NCI-H748 treated with DMSO at 0.1 percent for 48 hours (cell line): ENCODE measurements around the gene NKD2.

Experiments
- DNase-seq: peaks from one replicate; lab custom pipeline; 2025; lab: John Stamatoyannopoulos, UW

NKD2 gene

DNA sequence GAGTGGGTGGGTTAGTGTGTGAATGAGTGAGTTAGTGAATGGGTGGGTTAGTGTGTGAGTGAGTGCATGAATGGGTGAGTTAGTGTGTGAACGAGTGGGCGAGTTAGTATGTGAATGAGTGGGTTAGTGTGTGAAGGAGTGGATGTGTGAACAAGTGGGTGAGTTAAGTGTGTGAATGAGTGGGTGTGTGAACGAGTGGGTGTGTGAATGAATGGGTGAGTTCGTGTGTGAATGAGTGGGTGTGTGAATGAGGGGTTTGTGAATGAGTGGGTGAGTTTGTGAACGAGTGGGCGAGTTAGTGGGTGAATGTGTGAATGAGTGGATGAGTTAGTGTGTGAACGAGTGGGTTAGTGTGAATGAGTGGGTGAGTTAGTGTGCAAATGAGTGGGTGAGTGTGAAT lies 34.0 kb downstream of the NKD2 start:
- DNase-seq = no peak

DNA sequence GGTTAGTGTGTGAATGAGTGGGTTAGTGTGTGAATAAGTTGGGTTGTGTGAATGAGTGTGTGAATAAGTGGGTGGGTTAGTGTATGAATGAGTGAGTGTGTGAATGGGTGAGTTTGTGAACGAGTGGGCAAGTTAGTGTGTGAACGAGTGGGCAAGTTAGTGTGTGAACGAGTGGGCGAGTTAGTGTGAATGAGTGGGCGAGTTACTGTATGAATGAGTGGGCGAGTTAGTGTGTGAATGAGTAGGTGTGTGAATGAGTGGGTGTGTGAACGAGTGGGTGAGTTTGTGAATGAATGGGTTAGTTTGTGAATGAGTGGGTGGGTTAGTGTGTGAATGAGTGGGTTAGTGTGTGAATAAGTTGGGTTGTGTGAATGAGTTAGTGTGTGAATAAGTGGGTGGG lies 34.7 kb downstream of the NKD2 start:
- no peak for DNase-seq

DNA sequence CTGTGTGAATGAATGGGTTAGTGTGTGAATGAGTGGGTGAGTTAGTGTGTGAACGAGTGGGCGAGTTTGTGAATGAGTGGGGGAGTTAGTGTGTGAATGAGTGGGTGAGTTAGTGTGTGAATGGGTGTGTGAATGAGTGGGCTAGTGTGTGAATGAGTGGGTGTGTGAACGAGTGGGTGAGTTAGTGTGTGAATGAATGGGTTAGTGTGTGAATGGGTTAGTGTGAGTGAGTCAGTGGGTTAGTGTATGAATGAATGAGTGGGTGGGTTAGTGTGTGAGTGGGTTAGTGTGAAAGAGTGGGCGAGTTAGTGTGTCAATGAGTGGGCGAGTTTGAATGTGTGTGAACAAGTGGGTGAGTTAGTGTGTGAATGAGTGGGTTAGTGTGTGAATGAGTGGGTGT lies 35.5 kb downstream of the NKD2 start:
- no peak for DNase-seq

DNA sequence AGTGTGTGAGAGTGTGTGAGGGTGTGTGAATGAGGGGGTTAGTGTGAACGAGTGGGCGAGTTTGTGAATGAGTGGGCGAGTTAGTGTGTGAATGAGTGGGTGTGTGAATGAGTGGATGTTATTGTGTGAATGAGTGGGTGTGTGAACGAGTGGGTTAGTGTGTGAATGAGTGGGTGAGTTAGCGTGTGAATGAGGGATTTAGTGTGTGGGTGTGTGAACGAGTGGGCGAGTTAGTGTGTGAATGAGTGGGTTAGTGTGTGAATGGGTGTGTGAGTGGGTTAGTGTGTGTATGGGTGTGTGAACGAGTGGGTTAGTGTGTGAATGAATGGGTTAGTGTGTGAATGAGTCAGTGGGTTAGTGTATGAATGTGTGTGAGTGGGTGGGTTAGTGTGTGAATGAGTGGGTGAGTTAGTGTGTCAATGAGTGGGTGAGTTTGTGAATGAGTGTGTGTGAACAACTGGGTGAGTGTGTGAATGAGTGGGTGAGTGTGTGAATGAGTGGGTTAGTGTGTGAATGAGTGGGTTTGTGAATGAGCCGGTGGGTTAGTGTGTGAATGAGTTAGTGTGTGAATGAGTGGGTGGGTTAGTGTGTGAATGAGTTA lies 37.5 kb downstream of the NKD2 start:
- DNase-seq = no peak

DNA sequence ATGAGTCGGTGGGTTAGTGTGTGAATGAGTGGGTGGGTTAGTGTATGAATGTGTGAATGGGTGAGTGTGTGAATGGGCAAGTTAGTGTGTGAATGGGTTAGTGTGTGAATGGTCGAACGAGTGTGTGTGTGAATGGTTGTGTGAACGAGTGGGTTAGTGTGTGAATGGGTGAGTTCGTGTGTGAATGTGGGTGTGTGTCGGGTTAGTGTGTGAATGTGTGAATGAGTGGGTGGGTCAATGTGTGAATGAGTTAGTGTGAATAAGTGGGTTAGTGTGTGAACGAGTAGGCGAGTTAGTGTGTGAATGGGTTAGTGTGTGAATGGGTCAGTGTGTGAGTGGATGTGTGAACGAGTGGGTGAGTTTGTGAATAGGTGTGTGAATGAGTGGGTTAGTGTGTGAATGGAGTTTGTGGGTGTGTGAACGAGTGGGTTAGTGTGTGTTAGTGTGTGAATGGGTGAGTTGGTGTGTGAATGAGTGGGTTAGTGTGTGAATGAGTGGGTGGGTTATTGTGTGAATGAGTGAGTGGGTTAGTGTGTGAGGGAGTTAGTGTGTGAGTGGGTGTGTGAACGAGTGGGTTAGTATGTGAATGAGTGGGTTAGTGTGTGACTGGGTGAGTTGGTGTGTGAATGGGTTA lies 38.8 kb downstream of the NKD2 start:
- no peak for DNase-seq

DNA sequence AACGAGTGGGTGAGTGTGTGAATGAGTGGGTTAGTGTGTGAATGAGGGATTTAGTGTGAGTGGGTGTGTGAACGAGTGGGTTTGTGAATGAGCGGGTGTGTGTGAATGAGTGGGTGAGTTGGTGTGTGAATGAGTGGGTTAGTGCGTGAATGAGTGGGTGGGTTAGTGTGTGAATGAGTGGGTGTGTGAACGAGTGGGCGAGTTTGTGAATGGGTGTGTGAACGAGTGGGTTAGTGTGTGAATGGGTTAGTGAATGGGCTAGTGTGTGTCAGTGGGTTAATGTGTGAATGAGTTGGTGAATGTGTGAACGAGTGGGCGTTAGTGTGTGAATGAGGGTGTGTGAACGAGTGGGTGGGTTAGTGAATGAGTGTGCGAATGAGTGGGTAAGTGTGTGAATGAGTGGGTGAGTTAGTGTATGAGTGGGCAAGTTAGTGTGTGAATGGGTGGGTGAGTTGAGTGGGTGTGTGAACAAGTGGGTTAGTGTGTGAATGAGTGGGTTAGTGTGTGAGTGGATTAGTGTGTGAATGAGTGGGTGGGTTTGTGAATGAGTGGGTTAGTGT lies 39.6 kb downstream of the NKD2 start:
- DNase-seq = no peak

DNA sequence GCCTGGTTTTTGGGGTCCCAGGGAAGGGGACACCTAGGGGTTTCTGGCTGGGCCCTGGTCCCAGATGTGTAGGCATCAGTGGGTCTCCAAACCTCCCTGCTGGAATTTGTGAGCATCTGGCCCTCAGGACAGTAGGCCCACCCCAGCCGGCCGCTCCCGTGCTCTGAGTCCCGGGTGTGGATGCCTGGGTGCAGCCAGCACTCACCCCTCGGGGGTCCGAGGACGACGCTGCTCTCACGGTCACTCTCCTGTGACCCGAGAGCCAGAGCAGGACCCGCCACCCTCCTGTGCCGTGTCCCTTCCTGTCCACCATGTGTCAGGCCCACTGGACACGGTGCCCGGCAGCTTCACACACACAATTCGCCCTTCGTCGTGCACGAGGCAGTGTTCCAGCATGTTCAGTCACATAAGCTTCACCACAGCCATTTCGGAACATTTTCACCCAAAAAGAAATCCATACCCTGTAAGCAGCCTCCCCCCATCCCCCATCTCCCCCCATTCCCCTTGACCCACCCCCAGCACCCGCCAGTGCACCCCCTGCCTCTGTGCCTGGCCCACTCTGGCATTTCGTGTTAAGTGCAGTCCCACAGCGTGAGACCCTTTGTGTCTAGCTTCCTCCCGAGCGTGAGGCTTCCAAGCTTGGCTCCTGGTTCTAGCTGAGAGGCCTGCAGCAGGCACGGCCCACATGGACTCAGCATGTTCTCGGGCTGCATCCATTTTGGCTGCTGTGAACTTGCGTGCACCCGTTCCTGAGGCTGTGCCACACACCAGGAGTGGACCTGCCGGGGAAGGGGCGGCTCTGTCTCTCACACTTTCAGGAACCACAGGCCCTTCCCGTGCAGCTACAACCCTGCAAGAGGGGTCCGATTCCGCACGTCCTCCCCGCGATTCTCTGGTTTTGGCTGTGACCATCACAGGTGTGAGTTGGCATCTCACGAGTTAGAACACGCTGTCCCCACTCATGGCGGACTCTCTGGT lies 40.5 kb downstream of the NKD2 start:
- no peak for DNase-seq

DNA sequence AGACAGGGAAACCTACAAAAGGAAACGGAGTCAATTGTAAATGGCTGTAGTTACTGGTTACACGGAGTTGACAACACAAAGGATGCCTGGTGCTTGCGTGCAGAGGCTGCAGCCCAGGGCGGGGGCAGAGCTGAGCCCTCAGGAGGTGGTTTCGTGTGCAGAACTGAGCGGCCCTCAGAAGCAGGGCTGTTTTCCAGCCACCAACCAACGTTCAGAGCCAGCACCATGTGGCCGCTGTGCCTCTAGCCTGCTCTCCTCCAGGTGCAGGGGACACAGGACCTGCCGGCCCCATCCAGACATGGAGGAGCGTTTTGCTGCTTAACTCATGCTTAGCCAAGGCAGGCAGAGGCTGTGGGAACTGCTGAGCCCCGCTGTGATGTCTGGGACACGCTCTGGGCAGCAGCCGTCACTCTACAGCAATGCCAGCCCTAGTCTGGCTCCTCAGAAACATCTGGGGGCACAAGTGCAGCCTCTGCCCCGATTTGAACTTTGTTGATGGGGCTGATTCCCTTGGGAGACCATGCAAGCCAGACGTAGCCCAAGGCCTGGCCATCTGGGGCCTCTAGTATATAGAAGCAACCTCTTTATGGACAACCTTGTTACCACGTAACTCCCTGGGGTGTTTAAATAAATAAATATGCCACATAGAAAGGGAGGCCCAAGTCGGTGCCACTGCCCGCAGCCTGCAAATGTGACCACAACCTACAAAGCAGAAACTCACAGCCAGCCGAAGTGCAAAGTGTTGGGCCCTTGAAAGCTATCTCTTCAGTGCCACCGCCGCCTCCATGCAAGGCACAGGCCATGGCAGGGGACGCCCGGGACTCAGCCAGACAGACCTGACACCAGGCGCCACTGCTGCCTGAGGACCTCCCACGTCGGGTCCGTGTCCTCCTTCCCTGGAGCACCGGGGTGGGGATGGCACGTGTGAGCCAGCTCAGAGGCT lies 42.1 kb downstream of the NKD2 start:
- DNase-seq = no peak

DNA sequence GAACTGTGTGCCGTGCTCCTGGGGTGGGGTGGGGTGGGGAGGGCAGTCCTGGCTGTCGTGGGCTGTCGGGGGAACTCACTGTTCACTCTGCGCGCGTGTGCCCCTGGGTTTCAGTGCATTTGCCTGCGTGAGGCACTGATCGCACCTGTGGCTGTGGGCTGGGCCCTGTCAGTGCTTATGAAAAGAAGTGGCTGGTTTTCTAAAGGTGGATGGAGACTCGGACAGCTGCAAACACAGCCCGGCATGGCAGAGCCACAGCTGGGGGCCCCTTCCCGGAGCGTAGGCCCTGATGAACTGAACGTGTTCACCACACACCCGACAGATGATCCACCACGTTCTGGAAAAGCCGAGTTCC lies 42.7 kb downstream of the NKD2 start:
- DNase-seq = no peak

DNA sequence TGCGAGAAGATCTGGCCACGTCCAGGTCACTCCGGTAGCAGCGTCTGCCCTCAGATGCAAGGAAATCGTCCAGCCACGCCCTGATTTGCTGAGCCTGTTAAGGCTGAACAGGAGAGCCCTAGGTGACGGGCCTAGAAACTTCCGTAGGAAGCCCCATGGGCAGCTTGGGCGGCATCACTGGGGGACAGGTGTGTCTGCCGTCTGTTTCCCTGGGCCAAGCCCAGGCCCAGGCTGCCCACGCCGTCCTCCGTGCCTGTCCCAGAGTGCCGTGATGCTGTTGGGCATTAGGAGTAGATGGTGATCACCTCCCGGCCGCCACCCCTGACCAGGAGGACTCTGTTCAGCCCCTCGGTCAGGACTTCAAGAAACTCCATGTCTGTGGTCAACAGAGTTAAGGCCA lies 43.5 kb downstream of the NKD2 start:
- no peak for DNase-seq

DNA sequence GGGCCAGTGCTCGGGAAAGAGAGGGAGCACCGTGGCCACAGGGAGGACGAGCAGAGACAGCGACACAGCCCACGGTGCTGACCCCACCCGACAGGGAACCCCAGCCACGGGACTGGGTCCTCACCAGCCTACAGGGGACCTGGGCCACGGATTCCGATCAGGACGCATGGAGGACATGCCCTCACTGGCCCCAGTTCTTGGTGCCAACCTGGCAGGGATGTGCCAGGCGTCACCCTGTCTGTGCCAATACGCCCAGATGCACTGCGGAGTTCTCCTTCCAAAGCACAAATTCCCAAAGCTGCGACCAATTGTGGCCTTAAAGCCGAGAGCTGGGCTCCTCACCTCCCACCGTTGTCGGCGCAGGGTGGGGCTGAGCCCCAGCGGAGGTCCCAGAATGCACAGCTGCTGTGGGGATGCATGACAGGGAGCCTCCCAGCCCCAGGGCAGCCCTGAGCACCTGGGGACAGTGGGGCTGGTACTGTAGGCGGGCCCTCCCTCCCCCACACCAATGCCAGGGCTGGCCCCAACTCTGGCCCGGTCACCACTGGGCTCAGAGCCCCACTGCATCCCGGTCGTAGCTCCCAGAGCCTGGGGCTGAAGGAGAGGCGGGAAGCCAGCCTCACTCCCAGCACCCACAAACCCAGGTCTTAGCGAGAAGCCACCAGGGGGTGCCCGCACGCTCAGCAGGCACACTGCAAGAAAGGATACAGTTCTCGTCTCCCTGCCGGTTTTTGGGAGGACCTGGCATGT lies 44.2 kb downstream of the NKD2 start:
- no peak for DNase-seq

DNA sequence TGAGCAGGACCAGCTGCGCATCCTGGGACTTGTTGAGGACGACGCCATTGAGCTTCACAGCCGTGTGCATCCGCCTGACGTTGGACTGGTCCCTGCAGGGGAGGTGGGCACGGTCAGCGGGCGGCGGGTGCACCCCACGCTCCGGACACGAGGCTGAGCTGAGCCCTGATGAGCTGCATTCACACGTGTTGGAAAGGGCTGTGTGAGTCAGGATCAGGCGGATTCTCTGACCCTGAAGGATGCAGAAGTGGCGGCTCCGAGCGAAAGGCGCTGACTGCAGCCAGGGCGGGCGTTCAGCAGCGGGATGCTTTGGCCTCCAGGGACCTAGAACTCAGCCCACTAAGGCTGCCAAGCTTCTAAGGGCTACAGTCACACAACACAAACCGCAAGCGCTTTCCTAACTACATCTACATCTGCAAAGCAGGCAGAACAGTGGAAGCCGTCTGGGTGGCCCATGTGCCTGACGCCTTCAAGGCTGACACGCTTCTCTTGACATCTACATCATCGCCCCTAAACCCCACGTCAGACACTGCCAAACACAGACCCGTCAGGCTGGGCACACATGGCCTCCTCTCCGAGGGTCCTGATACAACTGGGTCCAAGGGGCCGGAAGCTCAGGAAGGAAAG lies 44.9 kb downstream of the NKD2 start:
- no peak for DNase-seq

DNA sequence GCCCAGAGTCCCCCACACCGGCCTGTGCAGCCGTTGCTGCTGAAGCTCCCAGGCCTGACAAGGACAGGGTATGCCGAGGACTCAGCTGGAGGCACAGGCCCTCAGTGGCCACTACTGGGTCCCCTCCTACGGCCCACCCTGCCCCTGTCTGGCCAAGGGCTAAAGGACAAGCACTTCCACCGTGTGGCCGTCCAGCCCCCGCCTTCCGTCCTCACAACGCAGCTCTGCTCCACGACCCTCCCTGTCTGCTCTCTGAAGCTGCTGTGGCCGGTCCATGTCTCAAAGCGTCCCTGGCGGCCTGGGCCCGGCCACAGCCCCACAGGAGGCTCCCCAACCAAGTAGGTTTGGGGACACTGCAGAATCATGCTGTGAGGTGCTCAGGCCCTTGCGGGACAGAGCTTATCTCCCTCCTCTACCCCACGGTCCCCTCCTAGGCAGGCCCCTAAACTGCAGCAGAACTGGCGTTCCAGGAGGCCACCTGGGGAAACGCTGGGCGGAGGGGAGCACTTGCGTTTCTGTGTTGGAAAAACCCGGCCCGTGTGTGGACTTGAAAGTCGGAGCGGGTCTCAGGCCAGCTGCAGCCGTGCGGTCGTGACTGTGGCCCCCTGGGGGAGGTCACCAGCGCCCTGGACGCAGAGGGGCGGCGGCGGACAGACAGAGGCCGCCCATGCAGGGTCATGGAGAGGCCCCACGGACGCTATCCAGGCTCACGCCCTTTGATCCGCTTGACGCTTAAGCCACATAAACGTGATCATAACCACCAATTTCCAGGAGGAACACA lies 45.6 kb downstream of the NKD2 start:
- DNase-seq = no peak

DNA sequence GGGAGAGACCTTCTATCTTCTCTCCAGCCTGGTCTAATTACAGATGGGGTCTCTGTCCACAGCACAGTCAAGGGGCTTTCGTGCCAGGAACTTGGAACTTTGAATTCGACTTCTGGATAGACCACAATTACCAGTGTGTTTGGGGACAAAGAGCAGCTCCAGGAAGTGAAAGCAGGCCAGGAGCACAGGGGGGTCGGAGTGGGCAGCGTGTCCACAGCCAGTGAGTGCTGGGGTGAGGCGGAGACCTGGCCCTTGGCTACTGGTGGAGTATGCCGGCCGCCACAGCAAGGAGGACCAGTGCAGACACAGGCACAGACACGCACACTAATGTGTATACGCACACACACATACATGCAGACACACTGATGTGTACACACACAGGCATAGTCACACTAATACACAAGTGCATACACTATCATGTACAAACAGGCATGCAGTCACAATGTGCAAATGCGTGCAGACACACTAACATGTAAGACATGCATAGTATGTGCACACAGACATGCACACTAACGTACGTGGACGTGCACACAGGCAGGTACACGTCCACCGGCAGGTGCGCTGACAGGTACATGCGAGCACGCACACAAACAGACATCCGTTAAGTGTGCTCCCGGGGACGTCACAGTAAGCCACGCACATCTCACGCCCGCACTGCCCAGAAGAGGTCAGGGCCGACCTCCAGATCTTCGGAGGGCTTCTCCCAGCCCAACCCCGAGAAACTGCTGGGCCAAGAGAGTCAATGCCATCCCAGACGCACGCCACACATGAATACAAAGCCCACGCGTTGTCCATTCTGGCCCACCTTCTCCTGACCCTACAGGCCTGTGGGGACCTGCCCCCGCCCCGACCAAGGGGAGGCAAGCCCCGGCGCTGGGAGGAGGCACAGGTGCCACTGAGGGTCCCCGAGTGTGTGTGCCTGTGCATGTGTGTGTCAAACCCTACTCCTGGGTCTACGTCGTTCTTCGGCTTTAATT lies 46.5 kb downstream of the NKD2 start:
- DNase-seq = no peak

DNA sequence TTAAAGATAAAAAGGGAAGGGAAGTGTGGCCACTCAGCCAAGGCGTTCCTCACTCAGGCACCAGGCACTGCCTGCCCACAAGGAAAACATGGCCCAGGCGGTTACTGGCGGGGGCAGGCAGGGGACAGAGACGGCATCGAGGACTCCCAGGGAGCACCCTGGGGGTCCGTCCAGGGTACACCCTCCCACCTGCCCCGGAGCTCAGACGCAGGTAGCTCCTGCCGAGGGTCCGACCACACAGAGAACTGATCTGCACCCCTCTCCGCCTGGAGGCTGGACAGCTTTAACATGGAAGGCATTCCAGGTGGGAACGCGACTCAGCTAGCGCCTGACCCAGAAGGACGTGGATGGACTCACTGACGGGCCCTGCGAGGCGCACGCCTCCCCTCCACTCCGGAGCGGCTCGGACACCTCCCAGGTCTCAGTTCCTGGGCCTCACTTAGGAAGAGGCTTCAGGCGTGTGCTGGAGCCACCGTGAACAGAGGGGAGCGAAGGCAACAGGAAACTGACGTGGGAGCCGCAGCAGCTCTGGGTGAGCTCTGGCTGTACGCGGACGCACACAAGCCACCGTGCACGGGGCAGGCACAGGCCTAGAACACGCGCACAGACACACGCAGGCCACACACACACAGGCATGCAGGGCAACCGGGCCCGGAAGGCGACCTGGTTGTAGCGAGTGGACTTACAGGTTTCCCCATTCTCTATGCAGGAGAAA lies 47.5 kb downstream of the NKD2 start:
- DNase-seq = no peak

DNA sequence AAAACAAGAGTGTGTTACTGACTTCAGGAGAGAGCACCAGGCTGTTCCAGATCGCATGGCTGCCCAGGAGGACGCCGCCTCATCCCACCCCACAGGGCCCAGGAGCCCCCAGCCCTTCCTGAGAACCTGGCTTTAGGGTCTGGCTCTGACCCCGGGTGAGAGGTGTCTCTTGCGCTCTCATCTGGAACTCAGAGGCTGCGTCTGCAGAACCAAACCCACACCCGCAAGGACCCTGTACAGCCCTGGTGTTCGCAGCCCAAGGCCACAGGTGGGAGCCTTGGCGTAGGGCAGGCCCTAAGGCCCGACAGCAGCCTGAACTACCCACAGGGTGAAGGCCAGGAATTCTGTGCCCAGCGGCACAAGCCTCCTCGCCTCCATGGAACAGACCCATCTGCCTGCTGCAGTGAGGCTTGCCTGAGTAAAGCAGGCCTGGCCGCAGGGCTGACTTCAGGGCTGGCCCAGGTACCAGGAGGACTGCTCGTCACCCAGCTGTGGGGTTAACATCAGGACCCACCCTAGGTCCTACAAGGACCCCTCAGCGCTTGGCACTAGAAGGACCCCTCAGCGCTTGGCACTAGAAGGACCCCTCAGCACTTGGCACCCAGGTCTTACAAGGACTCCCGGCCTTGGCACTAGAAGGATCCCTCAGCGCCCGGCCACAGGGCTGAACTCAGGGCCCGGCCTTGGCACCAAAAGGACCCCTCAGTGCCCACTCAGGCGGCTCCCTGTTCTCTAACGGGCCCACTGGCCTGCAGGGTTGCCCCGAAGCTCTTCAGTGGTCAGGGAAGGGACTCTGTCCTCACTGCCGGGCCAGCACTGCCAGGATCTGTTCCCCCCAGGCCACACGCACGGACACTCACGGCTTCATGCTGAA lies 48.2 kb downstream of the NKD2 start:
- DNase-seq = no peak
